ENCODE data around the gene LDLRAD4.
A peak's percentile ranks its signal among the peaks of the same experiment; 100 is the strongest.

Gene LDLRAD4

DNA sequence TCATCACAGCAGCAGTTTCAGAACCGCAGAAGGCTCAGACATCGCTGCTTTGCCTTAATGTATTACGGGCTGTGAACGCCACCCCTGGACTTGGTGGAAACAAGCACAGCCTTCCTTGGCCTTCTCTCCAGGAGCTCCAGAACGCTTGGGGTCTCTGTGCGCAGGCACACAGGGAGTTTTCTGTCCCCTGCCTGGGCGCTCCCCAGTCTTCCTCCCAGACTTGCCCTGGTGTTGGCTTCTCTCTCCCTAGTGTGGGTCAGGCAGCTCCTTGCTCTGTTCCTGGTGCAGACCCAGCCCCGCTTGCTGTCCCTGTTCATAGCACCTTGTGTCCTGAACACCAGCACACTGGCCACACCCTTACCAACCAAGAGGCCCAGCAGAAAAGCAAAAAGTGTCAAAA is 404.2 kb downstream of the LDLRAD4 start:
- TF ChIP-seq POLR2A (IDR thresholded peaks at IDR 0.05; ENCODE audit: low read depth, low read length): no peak
- DNase-seq (ENCODE audit: insufficient read length, low spot score): no peak
- FAIRE-seq: no peak

DNA sequence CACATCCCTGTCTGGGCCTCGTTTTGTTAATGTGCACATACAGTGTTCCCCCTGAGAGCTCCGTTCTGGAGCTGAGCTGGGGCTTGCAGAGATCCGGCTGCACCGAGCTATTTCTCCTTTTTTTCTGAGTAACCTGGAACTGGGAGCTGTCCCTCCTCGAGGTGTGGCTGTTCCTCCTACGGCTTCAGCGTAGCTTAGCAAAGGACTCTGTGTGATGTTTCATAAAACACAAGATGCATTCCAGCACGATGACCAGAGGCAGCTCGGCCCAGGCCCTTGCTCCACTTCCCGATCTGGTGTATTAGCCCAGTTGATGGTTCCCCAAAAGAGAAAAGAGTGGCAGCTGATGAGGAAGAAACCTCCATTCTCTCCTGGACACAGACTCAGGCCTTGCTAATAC is 404.8 kb downstream of the LDLRAD4 start:
- no peak for FAIRE-seq

DNA sequence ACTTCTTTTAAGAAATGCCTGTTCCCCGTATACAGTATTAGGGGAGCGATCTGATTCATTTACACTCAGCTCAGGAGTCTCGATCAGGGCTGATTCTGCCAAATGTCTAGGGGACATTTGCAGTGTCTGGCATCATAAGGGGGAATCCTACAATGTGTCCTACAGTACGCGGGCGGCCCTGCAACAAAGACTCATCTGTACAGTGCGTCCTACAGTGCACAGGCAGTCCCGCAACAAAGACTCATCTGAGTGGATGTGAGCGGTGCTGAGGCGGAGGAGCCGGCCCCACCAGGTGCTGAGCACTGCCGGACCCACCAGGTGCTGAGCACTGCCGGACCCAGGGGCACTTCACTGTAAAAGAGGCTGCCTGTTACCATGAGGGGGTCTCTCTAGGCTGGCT is 405.3 kb downstream of the LDLRAD4 start:
- FAIRE-seq (no peak), DNase-seq (ENCODE audit: insufficient read length, low spot score) (no peak)
- TF ChIP-seq POLR2A (IDR thresholded peaks at IDR 0.05; ENCODE audit: low read depth, low read length): no peak

More for the DNA sequence above, 404.8 kb downstream of the LDLRAD4 start:
- no peak for TF ChIP-seq POLR2A (IDR thresholded peaks at IDR 0.05; ENCODE audit: low read depth, low read length)
- DNase-seq (ENCODE audit: insufficient read length, low spot score): no peak

DNA sequence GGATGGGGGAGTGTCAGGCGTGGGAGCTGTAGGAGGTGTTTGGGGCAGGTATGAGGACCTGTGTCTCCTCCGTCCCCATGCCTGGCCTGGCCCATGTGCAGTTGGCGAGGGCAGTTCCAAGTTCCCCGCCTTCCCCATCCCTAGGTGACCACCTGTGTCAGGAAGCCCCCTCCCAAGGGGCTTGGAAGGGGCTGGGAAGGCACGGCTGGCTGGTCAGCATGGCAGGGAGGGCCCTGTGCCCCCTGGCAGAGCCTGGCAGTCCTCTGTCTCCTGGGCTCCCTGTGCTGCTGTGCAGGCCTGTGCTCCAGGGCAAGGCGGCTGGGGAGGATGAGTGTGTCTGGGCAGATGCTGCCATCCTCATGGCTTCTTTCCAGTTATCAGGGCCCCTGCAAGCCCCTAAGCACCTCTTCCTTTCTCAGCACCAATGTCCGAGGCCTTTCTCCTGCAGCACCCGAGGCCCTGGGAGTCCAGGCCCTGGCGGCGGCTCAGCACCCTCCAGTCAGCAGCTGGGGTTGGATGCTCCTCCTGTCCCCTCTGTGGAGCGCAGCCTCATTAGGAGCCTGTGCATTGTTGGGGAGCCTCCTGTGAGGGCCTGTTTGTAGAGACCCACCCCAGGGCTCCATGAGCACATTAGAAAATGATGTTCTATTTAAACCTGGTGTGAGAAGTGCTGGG is 406.1 kb downstream of the LDLRAD4 start:
- FAIRE-seq (no peak), DNase-seq (ENCODE audit: insufficient read length, low spot score) (no peak)
- TF ChIP-seq POLR2A (IDR thresholded peaks at IDR 0.05; ENCODE audit: low read depth, low read length): no peak

DNA sequence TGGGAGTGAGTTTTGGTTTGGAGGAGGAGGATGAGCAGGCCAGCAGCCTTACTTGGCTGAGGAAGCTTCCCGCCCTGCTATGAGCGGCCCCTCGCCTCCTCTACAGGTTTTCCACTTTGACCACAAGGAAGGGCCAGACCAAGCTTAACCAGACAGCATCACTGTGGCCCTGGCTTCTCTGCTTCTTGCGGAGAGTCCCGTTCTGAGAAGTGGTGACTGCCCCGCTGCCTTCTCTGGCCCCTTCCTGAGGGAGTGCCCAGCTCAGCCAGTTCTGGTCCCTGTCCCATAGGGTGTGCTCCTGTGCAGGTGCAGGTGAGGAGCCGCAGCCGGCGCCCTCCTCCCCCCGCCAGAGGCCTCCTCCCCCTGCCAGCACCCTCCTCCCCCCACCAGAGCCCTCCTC is 406.8 kb downstream of the LDLRAD4 start:
- FAIRE-seq (no peak), DNase-seq (ENCODE audit: insufficient read length, low spot score) (no peak)
- no peak for TF ChIP-seq POLR2A (IDR thresholded peaks at IDR 0.05; ENCODE audit: low read depth, low read length)

DNA sequence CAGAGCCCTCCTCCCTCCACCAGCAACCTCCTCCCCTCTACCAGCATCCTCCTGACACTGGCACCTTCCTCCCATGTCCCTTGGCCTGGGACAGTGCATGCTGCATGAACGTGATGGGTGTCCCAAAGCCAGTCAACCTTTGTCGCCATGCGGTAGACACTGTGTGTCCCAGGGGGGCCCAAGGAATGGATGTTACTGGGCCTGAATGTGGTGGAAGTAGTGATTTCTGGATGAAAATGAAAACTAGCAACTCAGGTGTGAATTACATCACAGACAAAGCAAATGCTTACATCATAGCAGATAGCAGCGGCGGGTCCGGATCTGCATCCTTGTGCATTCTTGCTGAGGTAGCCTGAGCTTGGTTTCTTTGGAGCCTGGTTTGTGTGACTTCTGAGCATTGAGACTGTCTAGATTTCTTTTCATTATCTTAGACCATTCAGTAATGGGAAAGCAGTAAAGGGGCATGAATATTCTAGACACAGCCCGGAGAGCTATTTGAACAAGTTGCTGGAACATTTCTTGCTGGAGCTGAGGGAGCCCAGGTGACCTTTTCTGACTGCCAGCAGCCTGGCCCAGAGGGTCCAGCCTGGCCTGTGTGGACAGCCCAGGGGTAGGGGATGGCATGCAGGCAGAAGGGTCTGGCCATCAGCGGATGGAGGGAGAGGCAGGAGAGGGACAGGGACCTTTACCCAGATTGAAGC is 407.4 kb downstream of the LDLRAD4 start:
- FAIRE-seq (no peak), DNase-seq (ENCODE audit: insufficient read length, low spot score) (no peak)
- no peak for TF ChIP-seq POLR2A (IDR thresholded peaks at IDR 0.05; ENCODE audit: low read depth, low read length)

DNA sequence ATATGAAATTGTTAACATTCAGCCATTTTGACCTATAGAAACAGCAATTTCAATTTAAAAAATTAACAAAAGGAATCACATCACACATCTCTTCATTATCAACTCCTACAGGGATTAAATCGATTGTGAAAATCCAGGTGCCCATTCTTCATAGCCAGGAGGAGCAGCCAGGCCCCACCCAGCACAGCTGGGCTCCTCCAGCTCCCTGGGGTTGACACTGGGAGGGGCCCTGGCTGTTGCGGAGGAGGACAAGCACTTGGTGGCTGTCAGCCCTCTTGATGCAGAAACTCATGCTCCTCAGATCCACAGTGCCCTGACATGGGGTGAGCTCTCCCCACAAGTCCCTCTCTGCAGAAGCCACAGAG is 408.0 kb downstream of the LDLRAD4 start:
- TF ChIP-seq POLR2A (IDR thresholded peaks at IDR 0.05; ENCODE audit: low read depth, low read length): no peak
- no peak for DNase-seq (ENCODE audit: insufficient read length, low spot score)
- no peak for FAIRE-seq

DNA sequence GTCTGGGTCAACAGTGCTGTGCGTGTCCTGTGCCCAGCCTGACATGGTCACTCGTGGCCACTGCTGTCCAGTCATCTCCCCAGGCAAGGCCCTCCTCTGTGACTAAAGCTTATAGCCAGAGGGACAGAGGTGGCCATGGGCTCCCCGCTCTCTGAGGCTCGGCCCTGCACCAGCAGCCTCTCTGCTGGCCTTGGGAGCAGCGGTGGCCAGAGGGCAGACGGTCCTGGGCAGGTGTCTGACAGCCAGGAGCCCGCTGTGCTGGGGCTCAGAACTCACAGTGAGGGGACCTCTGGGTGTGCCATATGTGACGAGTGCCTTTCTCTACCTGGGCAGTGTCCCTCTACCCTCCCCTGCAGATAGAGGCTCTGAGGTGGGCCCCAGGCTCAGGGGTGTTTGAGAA is 409.1 kb downstream of the LDLRAD4 start:
- DNase-seq (ENCODE audit: insufficient read length, low spot score) (no peak), FAIRE-seq (no peak)
- no peak for TF ChIP-seq POLR2A (IDR thresholded peaks at IDR 0.05; ENCODE audit: low read depth, low read length)

DNA sequence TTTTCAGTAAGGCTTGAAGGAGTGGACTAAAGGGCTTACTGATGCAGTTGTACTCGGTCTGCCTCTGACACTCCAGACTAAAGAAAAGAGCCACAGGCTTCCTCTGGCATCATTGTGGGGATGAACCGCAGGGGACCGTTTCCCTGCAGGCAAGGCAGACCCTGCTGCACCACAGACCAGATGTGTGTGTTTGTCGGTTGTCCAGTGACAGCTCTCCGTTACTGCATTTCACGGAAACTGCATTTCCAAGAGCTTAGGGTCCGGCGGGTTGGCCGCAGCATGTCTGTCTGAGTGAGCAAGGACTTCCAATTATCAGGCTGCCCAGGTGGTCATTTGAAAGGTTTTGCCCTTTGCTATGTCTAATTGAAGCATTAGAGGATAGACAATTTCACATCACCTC is 409.7 kb downstream of the LDLRAD4 start:
- DNase-seq (ENCODE audit: insufficient read length, low spot score) (no peak), FAIRE-seq (no peak)
- no peak for TF ChIP-seq POLR2A (IDR thresholded peaks at IDR 0.05; ENCODE audit: low read depth, low read length)

DNA sequence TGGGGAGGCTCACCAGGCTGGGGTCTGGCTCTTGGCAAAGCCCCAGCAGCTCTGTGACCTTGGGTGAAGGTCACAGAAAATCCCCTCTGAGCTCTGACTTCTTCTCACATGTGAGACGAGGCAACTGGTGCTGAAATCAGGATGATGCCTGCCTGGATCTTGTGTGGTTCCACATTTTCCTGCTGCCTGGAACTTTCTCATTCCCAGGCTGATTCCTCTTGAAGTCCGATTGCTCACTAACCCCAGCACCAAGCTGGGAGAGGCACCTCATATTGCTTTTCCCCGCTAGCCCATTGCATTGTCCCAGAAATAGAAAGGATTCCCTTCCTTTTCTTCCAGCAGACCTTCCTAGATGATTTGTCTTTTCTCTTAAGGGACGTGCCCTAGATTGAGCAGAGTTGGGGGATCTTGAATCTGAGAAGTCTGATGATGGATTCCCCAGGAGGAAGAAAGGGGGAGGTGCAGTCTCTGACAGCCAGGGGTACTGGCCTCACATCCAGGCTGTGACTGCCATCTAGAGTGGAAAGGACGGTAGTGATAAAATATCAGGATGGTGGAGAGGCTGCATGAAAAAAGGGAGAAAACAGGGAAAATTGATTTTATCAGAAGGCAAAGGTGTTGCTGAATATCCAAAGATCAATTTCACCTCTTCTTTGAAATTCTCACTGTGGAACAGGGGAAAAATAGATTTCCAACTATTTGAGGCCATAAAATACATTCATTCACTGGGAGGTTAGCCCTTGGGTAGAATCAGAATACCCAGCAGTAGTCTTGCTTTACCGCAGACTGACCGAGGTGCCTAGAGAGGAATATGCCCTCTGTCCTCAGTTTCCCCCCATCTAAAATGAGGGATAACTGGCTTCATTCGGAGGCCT is 411.5 kb downstream of the LDLRAD4 start:
- FAIRE-seq (peak; percentile 58), DNase-seq (ENCODE audit: insufficient read length, low spot score) (peak; percentile 73)
- TF ChIP-seq POLR2A (IDR thresholded peaks at IDR 0.05; ENCODE audit: low read depth, low read length): no peak

DNA sequence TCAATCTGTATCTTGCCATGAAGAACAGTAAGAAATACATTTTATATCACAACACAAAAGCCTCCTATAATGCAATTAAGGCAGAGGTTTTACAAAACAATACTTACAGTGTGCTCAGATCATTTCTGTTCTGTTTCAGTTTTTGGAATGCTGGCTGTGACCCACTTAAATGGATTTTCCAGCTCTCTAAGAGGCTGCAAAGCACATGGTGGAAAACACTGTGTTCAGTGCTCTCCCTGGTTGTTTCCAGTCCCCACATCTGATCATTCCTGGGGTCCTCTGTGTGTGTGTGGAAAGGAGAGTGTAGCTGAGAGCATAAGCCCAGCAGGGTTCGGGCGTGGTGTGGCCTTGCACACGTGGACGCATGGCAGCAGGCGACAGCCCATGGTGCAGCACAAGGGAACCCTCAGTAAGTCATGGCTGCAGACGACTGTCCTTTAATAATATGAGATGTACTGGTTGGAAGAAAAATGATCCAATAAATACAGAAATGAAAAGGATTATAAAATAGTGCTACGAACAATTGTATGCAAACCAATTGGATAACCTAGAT is 412.2 kb downstream of the LDLRAD4 start:
- FAIRE-seq: no peak
- no peak for TF ChIP-seq POLR2A (IDR thresholded peaks at IDR 0.05; ENCODE audit: low read depth, low read length)
- no peak for DNase-seq (ENCODE audit: insufficient read length, low spot score)

DNA sequence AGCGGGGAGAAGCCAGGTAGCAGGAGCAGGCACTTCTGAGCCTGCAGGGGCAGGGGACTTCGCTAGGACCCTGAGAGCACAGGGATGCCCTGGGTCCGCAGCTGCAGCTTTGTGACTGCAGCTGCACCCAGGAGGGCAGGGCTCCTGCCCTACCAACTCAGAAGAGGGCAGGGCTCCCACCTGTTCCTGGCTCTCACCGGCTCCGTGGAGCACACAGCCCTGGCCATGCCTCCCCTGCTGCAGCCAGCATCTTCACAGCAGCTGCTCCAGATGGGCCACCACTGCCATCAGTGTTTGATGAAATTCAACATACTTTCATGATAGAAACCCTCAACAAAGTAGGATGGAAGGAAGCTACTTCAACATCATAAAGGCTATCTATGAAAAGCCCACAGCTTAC is 415.1 kb downstream of the LDLRAD4 start:
- FAIRE-seq: no peak
- no peak for DNase-seq (ENCODE audit: insufficient read length, low spot score)
- TF ChIP-seq POLR2A (IDR thresholded peaks at IDR 0.05; ENCODE audit: low read depth, low read length): no peak

DNA sequence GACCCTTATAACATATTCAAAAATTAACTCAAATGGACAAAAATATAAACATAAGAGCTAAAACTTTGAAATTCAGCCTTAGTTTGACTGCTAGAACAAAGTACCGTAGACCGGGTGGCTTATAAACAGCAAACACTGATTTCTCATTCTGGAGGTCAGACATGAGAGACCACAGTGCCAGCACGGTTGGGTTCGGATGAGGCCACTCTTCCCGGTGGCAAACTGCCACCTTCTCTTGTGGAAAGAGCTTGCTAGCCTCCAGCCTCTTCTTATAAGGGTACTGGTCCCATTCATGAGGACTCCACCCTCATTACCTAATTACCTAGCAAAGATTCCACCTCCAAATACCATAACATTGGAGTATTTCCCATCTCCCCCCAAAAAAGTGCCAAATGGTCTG is 416.5 kb downstream of the LDLRAD4 start:
- FAIRE-seq (no peak), DNase-seq (ENCODE audit: insufficient read length, low spot score) (no peak)
- TF ChIP-seq POLR2A (IDR thresholded peaks at IDR 0.05; ENCODE audit: low read depth, low read length): no peak

Data from H54 (cell line).